ENCODE measurements around the gene PRKCB.

DNA sequence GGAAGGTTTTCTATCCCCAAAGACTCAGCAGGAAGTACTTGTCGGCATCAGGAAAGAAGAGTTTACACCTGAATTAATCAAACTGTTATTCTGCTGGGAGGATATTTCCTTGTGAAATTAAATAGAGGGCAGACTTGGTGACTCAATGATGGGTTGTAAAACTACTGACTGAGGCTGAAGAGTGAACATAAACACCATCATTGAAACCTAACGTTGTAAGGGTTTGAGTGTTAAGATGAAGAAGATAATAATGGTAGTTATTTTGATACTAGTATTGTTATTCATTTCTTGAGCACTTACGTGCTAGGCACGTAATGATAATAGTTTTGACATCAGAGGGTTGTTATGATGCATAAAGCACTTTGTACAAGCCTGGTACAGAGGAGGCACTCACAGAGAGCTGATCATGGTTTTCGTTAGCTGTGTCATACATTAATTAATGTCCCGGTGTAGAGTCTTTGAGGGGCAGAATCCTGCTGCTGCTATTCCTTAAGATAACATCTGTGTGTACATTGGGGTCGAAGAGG lies 356.2 kb downstream of the PRKCB start:
- TF ChIP-seq, protein P1, sequence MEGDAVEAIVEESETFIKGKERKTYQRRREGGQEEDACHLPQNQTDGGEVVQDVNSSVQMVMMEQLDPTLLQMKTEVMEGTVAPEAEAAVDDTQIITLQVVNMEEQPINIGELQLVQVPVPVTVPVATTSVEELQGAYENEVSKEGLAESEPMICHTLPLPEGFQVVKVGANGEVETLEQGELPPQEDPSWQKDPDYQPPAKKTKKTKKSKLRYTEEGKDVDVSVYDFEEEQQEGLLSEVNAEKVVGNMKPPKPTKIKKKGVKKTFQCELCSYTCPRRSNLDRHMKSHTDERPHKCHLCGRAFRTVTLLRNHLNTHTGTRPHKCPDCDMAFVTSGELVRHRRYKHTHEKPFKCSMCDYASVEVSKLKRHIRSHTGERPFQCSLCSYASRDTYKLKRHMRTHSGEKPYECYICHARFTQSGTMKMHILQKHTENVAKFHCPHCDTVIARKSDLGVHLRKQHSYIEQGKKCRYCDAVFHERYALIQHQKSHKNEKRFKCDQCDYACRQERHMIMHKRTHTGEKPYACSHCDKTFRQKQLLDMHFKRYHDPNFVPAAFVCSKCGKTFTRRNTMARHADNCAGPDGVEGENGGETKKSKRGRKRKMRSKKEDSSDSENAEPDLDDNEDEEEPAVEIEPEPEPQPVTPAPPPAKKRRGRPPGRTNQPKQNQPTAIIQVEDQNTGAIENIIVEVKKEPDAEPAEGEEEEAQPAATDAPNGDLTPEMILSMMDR (IDR thresholded peaks at IDR 0.05): no peak
- TF ChIP-seq POLR2A (IDR thresholded peaks at IDR 0.05): no peak

Data from testis (tissue), 2 donors.